Activated B cell treated with CpG ODN at 0.5 μM for 24 hours (primary cell): ENCODE data around the gene RPS6KA4. TPM values are rescaled to one million over a fixed set of nuclear protein-coding genes. Genes with fewer than 3 reads are reported as not detected.

Experiments
- ATAC-seq: fragments of 200-7000 bp; cut with Tn5 transposase; one replicate; pipeline ENCODE4 v1.10.0; 2021; ENCODE audit warnings: low read depth, mild to moderate bottlenecking, moderate library complexity
- CTCF ChIA-PET: fragments of 350-600 bp; sonication (Branson Sonifier 250); formaldehyde crosslinking; loops from one replicate; lab custom pipeline; 2021; ENCODE audit warnings: antibody characterized with exemption; lab: Charles Lee
- POLR2A ChIA-PET: fragments of 350-600 bp; sonication (Branson Sonifier 250); formaldehyde crosslinking; loops from one replicate; lab custom pipeline; 2021; ENCODE audit warnings: antibody characterized with exemption; lab: Charles Lee
- DNase-seq: peaks from one replicate; pipeline ENCODE4 v3.0.0; 2022
- H3K27ac Mint-ChIP-seq: one replicate; pipeline ENCODE4 v1.8.0; 2020; ENCODE audit warnings: mixed read lengths
- H3K27me3 Mint-ChIP-seq: one replicate; pipeline ENCODE4 v1.8.0; 2021; ENCODE audit warnings: mixed read lengths
- H3K36me3 Mint-ChIP-seq: one replicate; pipeline ENCODE4 v1.8.0; 2021; ENCODE audit warnings: low read depth, mixed read lengths
- H3K4me1 Mint-ChIP-seq: one replicate; pipeline ENCODE4 v1.8.0; 2021; ENCODE audit warnings: mixed read lengths
- H3K4me3 Mint-ChIP-seq: one replicate; pipeline ENCODE4 v1.8.0; 2020; ENCODE audit warnings: mild to moderate bottlenecking, mixed read lengths
- H3K9me3 Mint-ChIP-seq: one replicate; pipeline ENCODE4 v1.8.0; 2020; ENCODE audit warnings: mixed read lengths
- CTCF ChIP-seq: fragments of 200-600 bp; IDR thresholded peaks from one replicate; pipeline ENCODE4 v1.8.0; 2022; ENCODE audit warnings: antibody characterized with exemption, mild to moderate bottlenecking
- intact Hi-C: fragments of 100-400 bp; cut with micrococcal nuclease; formaldehyde crosslinking; loops from one replicate; pipeline ENCODE4 v1.15.1; 2024
- total RNA-seq: library from RNA; stranded (reverse); gene quantifications from 2 replicates; pipeline ENCODE4 v1.2.3, GENCODE V29; 2022

RPS6KA4 gene
- total RNA-seq, 1 donor from 2014 or later: 22.6 TPM

- Mint-ChIP-seq H3K9me3 (no peaks in the 10 kb centered on the region), H3K36me3 (peaks cover 46% of the 10 kb centered on the region), H3K27ac (no peak overlapping the region), H3K4me3 (peak overlapping the region; percentile 19), H3K4me1 (peaks cover 54% of the 10 kb centered on the region), H3K27me3 (no peaks in the 10 kb centered on the region)
- no peak for TF ChIP-seq CTCF
- CTCF ChIA-PET: interaction anchor here (0.7 to 9.2 kb wide), 10 partner anchors 10 to 138 kb away, joined by 3 to 69 read pairs (median 4); partner anchors contain the start of genes PRDX5 and TRMT112
- ATAC-seq (peak; percentile 51), DNase-seq (peak; percentile 87)
- POLR2A ChIA-PET: interaction anchor here (0.5 to 5.3 kb wide), 15 partner anchors 9 to 919 kb away, joined by 3 to 94 read pairs (median 5); partner anchors contain the start of genes ESRRA, PRDX5, RPS6KA4 and TRMT112
- intact Hi-C loops: loop anchor here (1.0 to 2.0 kb wide), 3 partner anchors 57 to 101 kb away; partner anchors contain the start of genes BAD, FKBP2 and GPR137
These were observed 16.8 kb upstream of the RPS6KA4 start for GRCh38 chr11:64341851-64342791.

- ChIA-PET POLR2A (interaction anchor here (0.6 to 5.3 kb wide), 9 partner anchors 8 to 918 kb away, joined by 3 to 94 read pairs (median 5); partner anchors contain the start of genes PRDX5, RPS6KA4 and TRMT112), CTCF (interaction anchor here (0.7 to 9.2 kb wide), 7 partner anchors 11 to 139 kb away, joined by 3 to 69 read pairs (median 4); partner anchors contain the start of genes PRDX5 and TRMT112)
- Mint-ChIP-seq H3K4me3 (no peak overlapping the region), H3K27ac (no peak overlapping the region), H3K9me3 (no peaks in the 10 kb centered on the region), H3K4me1 (peaks cover 45% of the 10 kb centered on the region), H3K27me3 (no peaks in the 10 kb centered on the region), H3K36me3 (peaks cover 44% of the 10 kb centered on the region)
- DNase-seq (no peak), ATAC-seq (no peak)
- intact Hi-C loops: loop anchor here (1.0 kb wide), 1 partner anchor 98 kb away; no protein-coding TSS in a partner anchor
- no peak for TF ChIP-seq CTCF
These were observed 15.9 kb upstream of the RPS6KA4 start for GRCh38 chr11:64342869-64343745.

- DNase-seq: no peak
- ATAC-seq: no peak
- ChIA-PET CTCF (interaction anchor here (3.4 to 9.2 kb wide), 2 partner anchors 11 to 27 kb away, joined by 19 to 69 read pairs; partner anchors contain the start of genes PRDX5 and TRMT112), POLR2A (interaction anchor here (0.9 to 2.4 kb wide), 5 partner anchors 9 to 39 kb away, joined by 3 to 8 read pairs (median 3); partner anchors contain the start of genes ESRRA, PRDX5 and TRMT112)
- H3K27me3 Mint-ChIP-seq: no peaks in the 10 kb centered on the region
- no peak for TF ChIP-seq CTCF
- peaks cover 41% of the 10 kb centered on the region for H3K4me1 Mint-ChIP-seq
- H3K4me3 Mint-ChIP-seq: no peak overlapping the region
- no peaks in the 10 kb centered on the region for H3K9me3 Mint-ChIP-seq
- intact Hi-C loops: no loop called here
- no peak overlapping the region for H3K27ac Mint-ChIP-seq
- H3K36me3 Mint-ChIP-seq: peaks cover 48% of the 10 kb centered on the region
These were observed 15.0 kb upstream of the RPS6KA4 start for GRCh38 chr11:64343767-64344559.

GRCh38 chr11:64344787-64345186, 14.2 kb upstream of the RPS6KA4 start:
- intact Hi-C loops: no loop called here
- TF ChIP-seq CTCF: no peak
- Mint-ChIP-seq H3K27ac (no peak overlapping the region), H3K27me3 (no peaks in the 10 kb centered on the region), H3K4me1 (peaks cover 32% of the 10 kb centered on the region), H3K4me3 (no peak overlapping the region), H3K9me3 (no peaks in the 10 kb centered on the region), H3K36me3 (peaks cover 55% of the 10 kb centered on the region)
- ChIA-PET POLR2A (interaction anchor here (0.9 to 2.4 kb wide), 4 partner anchors 8 to 39 kb away, joined by 3 to 8 read pairs (median 3); partner anchors contain the start of genes ESRRA, PRDX5 and TRMT112), CTCF (interaction anchor here (9.2 kb wide), 1 partner anchor 28 kb away, joined by 69 read pairs; the partner anchor contains the start of genes PRDX5 and TRMT112)
- ATAC-seq: no peak
- no peak for DNase-seq
